Choroid plexus epithelial cell (primary cell): ENCODE measurements around the gene PBX4.
"Not testable (repeated sequence)": the region's sequence is repeated elsewhere in the genome, so short reads cannot be mapped to it uniquely, and the experiment has no call there.

Source experiments
- DNase-seq: peaks from one replicate; pipeline ENCODE4 v3.0.0-alpha.2; 2010; ENCODE audit warnings: low read depth
- H3K4me3 ChIP-seq: 2 replicates; pipeline ENCODE4 v1.5.1; 2011; ENCODE audit warnings: low read depth, mild to moderate bottlenecking, control low read depth, low read length, moderate library complexity
- CTCF ChIP-seq: conservative IDR thresholded peaks from 2 replicates; pipeline ENCODE4 v1.5.1; 2011; ENCODE audit warnings: low read depth, mild to moderate bottlenecking, control low read depth, inconsistent platforms, low read length, moderate library complexity

PBX4 gene

GRCh38 chr19:19606021-19606420, 12.5 kb downstream of the PBX4 start:
- DNase-seq, result no peak
- TF ChIP-seq CTCF, result no peak
- H3K4me3 ChIP-seq, result no peak overlapping the region

- DNase-seq, result no peak
- no peak for TF ChIP-seq CTCF
- no peak overlapping the region for H3K4me3 ChIP-seq
Observed at GRCh38 chr19:19602713-19603324, 15.7 kb downstream of the PBX4 start.

DNA sequence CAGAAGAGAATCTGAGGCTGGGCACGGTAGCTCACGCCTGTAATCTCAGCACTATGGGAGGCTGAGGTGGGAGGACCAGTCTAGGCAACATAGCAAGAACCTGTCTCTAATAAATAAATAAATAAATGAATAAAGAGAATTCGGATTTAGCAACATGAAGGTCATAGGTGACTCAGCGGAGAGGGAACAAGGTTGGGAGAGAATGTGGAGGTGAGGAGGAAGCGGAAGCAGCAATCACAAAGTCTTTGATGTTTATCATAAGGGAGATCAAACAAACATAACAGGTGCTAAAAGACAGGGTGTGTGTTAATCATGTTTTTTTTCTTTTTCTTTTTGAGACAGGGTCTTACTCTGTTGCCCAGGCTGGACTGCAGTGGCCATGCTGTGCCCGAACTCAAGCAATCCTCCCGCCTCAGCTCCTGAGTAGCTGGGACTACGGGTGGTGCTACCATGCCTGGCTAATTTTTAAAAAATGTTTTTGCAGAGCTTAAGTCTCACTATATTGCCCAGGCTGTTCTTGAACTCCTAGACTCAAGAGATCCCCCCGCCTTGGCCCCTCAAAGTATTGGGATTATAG, 16.3 kb downstream of the PBX4 start:
- no peak for TF ChIP-seq CTCF
- no peak for DNase-seq
- H3K4me3 ChIP-seq, result no peak overlapping the region

GRCh38 chr19:19600793-19601330, 17.6 kb downstream of the PBX4 start:
- DNase-seq, result no peak
- no peak for TF ChIP-seq CTCF
- H3K4me3 ChIP-seq, result no peak overlapping the region

DNA sequence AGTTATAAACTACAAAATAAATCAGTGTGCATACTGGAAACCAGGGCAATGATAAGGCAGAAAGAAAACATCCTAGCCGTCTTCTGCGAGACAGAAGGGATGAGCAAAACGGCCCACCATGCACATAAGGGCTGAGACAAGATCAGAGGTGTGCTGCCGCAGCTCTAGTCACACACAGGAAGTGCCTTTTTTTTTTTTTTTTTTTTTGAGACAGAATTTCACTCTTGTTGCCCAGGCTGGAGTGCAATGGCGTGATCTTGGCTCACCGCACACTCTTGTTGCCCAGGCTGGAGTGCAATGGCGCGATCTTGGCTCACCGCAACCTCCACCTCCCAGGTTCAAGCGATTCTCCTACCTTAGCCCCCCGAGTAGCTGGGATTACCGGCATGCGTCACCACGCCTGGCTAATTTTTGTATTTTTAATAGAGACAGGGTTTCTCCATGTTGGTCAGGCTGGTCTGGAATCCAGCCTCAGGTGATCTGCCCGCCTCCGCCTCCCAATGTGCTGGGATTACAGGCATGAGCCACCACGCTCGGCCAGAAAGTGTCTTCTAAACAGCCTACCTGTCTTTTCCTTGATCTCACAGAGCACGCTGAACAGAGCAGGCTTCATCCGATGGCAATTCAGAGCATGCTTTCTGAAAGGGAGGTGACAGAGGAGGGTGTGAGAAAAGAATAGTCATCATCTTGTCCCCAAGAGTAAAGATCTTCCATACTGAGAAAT, 19.6 kb downstream of the PBX4 start:
- DNase-seq, H3K4me3 ChIP-seq: not testable (repeated sequence)

GRCh38 chr19:19597809-19598306, 20.6 kb downstream of the PBX4 start:
- H3K4me3 ChIP-seq, result no peak overlapping the region
- no peak for TF ChIP-seq CTCF
- peak; percentile 22 for DNase-seq

DNA sequence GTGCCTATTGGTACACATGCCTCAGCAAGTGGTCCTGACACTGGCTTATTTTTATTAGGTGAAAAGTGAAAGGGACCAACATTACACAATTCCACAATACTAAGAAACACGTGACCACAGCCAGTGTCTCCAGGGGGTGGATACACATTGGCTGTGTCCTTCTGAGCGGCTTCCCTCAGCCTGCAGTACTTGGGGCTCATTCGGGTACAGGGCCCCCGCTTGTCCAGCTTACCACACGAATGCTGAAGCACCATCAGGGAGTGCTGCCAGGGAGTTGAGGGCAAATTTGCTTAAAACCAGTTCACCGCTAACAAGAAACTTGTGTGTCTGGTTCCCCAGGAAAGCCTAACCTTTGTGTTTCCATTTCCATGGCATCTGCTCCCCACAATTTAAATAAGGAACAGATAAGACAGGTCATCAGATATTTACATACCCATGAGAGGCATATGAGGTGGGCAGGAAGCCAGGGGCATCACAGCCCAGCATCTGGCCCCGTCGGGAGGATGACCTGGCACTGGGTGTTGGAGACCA, 23.3 kb downstream of the PBX4 start:
- TF ChIP-seq CTCF, result peak; percentile 19
- no peak overlapping the region for H3K4me3 ChIP-seq
- peak; percentile 86 for DNase-seq
